IMR-90 (cell line): Measurements from ENCODE around the gene CTCF. TPM values are rescaled to one million over a fixed set of nuclear protein-coding genes. Genes with fewer than 3 reads are reported as not detected.

ENCODE experiments used
- ATAC-seq: fragments of 200-7000 bp; cut with Tn5 transposase; 2 replicates; pipeline ENCODE4 v1.9.1; 2020; ENCODE audit warnings: low read depth, mild to moderate bottlenecking, moderate library complexity
- BruUV-seq: library from RNA; stranded (reverse); fragments of 400-500 nt; replicated peaks from 2 replicates; lab custom pipeline; 2021; lab: Mats Ljungman, UMichigan
- CTCF ChIA-PET: fragments of 300-600 bp; formaldehyde crosslinking; extraction: SDS; loops from one replicate; lab custom pipeline; 2021; ENCODE audit warnings: antibody characterized with exemption; lab: Yijun Ruan, JAX
- POLR2A ChIA-PET: fragments of 300-600 bp; sonication (Branson Sonifier 250); formaldehyde crosslinking; loops from one replicate; lab custom pipeline; 2022; ENCODE audit warnings: antibody characterized with exemption; ENCODE audit not compliant: unreplicated experiment; lab: Charles Lee
- DNase-seq: peaks from one replicate; pipeline ENCODE4 v3.0.0; 2013
- H2AFZ ChIP-seq: replicated peaks from 2 replicates; pipeline ENCODE3; 2013; ENCODE audit warnings: low read length, mild to moderate bottlenecking; ENCODE audit not compliant: poor library complexity
- H2AK5ac ChIP-seq: 2 replicates; pipeline ENCODE4 v1.6.1; 2013; ENCODE audit warnings: low read depth, low read length, inconsistent platforms
- H2AK9ac ChIP-seq: replicated peaks from 2 replicates; pipeline ENCODE3; 2013; ENCODE audit warnings: mild to moderate bottlenecking, low read depth, low read length, moderate library complexity; ENCODE audit not compliant: poor library complexity
- H2BK120ac ChIP-seq: 2 replicates; pipeline ENCODE4 v1.6.1; 2013; ENCODE audit warnings: low read depth, low read length, inconsistent platforms
- H2BK15ac ChIP-seq: 3 replicates; pipeline ENCODE4 v1.6.1; 2013; ENCODE audit warnings: low read depth, low read length, inconsistent platforms
- H2BK20ac ChIP-seq: 2 replicates; pipeline ENCODE4 v1.6.1; 2013; ENCODE audit warnings: low read depth, mild to moderate bottlenecking, inconsistent platforms, low read length, moderate library complexity
- H2BK5ac ChIP-seq: 2 replicates; pipeline ENCODE4 v1.6.1; 2013; ENCODE audit warnings: mild to moderate bottlenecking, low read depth, low read length, inconsistent platforms; ENCODE audit not compliant: poor library complexity, severe bottlenecking
- H3K14ac ChIP-seq: replicated peaks from 2 replicates; pipeline ENCODE4 v1.6.1; 2013; ENCODE audit warnings: low read depth, low read length, inconsistent platforms
- H3K18ac ChIP-seq: 2 replicates; pipeline ENCODE4 v1.6.1; 2013; ENCODE audit warnings: low read depth, low read length, control low read depth
- H3K23ac ChIP-seq: 2 replicates; pipeline ENCODE4 v1.6.1; 2013; ENCODE audit warnings: low read depth, low read length, inconsistent platforms
- H3K27ac ChIP-seq: 2 replicates; pipeline ENCODE4 v1.5.1; 2013; ENCODE audit warnings: mild to moderate bottlenecking, control low read depth, low read length; ENCODE audit not compliant: insufficient read depth
- H3K27me3 ChIP-seq: 2 replicates; pipeline ENCODE4 v1.6.1; 2013; ENCODE audit warnings: low read length; ENCODE audit not compliant: control insufficient read depth, insufficient read depth
- H3K36me3 ChIP-seq: 2 replicates; pipeline ENCODE4 v1.6.1; 2013; ENCODE audit warnings: low read length, mixed read lengths; ENCODE audit not compliant: control insufficient read depth, insufficient read depth
- H3K4ac ChIP-seq: 2 replicates; pipeline ENCODE4 v1.6.1; 2013; ENCODE audit warnings: low read depth, low read length, inconsistent platforms
- H3K4me1 ChIP-seq: 2 replicates; pipeline ENCODE4 v1.6.1; 2013; ENCODE audit warnings: low read length, mixed read lengths; ENCODE audit not compliant: control insufficient read depth, insufficient read depth
- H3K4me2 ChIP-seq: 2 replicates; pipeline ENCODE4 v1.6.1; 2013; ENCODE audit warnings: low read depth, mild to moderate bottlenecking, control low read depth, low read length, moderate library complexity
- H3K4me3 ChIP-seq: 2 replicates; pipeline ENCODE4 v1.5.1; 2013; ENCODE audit warnings: low read depth, mild to moderate bottlenecking, control low read depth, low read length, moderate library complexity; ENCODE audit not compliant: insufficient read depth
- H3K56ac ChIP-seq: 2 replicates; pipeline ENCODE4 v1.6.1; 2013; ENCODE audit warnings: low read length, inconsistent platforms; ENCODE audit not compliant: insufficient read depth; ENCODE audit errors: extremely low read depth
- H3K79me1 ChIP-seq, 2 experiments: 2 replicates each; pipeline ENCODE4 v1.6.1; 2013; ENCODE audit warnings: low read length in 2 of 2, inconsistent platforms in 1 of 2, low read depth in 1 of 2
- H3K9ac ChIP-seq: 2 replicates; pipeline ENCODE4 v1.6.1; 2013; ENCODE audit warnings: low read depth, low read length, control low read depth
- H3K9me1 ChIP-seq: 2 replicates; pipeline ENCODE4 v1.6.1; 2013; ENCODE audit warnings: low read length, inconsistent platforms; ENCODE audit not compliant: insufficient read depth
- H3K9me3 ChIP-seq: 2 replicates; pipeline ENCODE4 v1.6.1; 2013; ENCODE audit warnings: low read length; ENCODE audit not compliant: control insufficient read depth, insufficient read depth
- H4K20me1 ChIP-seq: 2 replicates; pipeline ENCODE4 v1.6.1; 2013; ENCODE audit warnings: low read length, inconsistent platforms; ENCODE audit not compliant: insufficient read depth
- H4K5ac ChIP-seq: 2 replicates; pipeline ENCODE4 v1.6.1; 2013; ENCODE audit warnings: mild to moderate bottlenecking, low read depth, low read length, control low read depth
- H4K8ac ChIP-seq, 2 experiments: 2 replicates each; pipeline ENCODE4 v1.6.1; 2013; ENCODE audit warnings: low read depth in 2 of 2, low read length in 2 of 2, control low read depth in 1 of 2, inconsistent platforms in 1 of 2
- H4K91ac ChIP-seq: 2 replicates; pipeline ENCODE4 v1.6.1; 2013; ENCODE audit warnings: low read depth, low read length, inconsistent platforms; ENCODE audit not compliant: insufficient read depth
- FOS ChIP-seq: fragments of 150-350 bp; IDR thresholded peaks from 2 replicates; pipeline ENCODE4 v1.6.1; 2016; ENCODE audit warnings: low read depth, low read length
- RFX5 ChIP-seq: IDR thresholded peaks from 2 replicates; pipeline ENCODE4 v1.8.0; 2012; ENCODE audit warnings: low read depth, mild to moderate bottlenecking, low read length, moderate library complexity
- WGBS, 2 experiments: methylation state at CpG; one replicate each; pipeline versions ENCODE4 v1.1.5 to v1.1.7; 2013; ENCODE audit warnings: missing lambda C conversion rate in 2 of 2; ENCODE audit not compliant: insufficient read length in 1 of 2; ENCODE audit errors: extremely low coverage in 2 of 2; 5-methylcytosine and 5-hydroxymethylcytosine counted together
- dilution Hi-C: fragments of 300-500 bp; cut with HindIII; formaldehyde crosslinking; loops from one replicate; pipeline ENCODE4 v1.14.3; 2018; ENCODE audit warnings: low sequenced_read_pairs; ENCODE audit not compliant: unreplicated experiment
- in situ Hi-C: fragments of 300-500 bp; cut with MboI; formaldehyde crosslinking; loops from 3 replicates; pipeline ENCODE4 v1.14.3; 2019; ENCODE audit warnings: low sequenced_read_pairs, inconsistent platforms, mixed read lengths
- intact Hi-C: fragments of 100-400 bp; cut with micrococcal nuclease; formaldehyde crosslinking; loops from 2 replicates; pipeline ENCODE4 v1.10.0; 2022
- polyA plus RNA-seq, 3 experiments: library from polyadenylated mRNA; depleted of rRNA; stranded (reverse); fragments of >200 nt; gene quantifications; 2 replicates each; pipeline ENCODE4 v1.2.3, GENCODE V29; 2012; ENCODE audit warnings: low replicate concordance in 1 of 3
- total RNA-seq: library from RNA; depleted of rRNA; stranded (reverse); fragments of >200 nt; gene quantifications from 2 replicates; pipeline ENCODE4 v1.2.3, GENCODE V29; 2012

The CTCF gene
- total and polyA plus RNA-seq, 2 of the 4 experiments (the other 2 are of a cell fraction): 16.1 to 22.8 TPM

- peaks cover 1% of the 10 kb centered on the region for H3K9me1 ChIP-seq
- H3K4me1 ChIP-seq: peaks cover 6% of the 10 kb centered on the region
- no peak overlapping the region for H2BK15ac ChIP-seq
- peaks cover 16 to 25% of the 10 kb centered on the region in 2 experiments for H3K79me1 ChIP-seq
- H2BK5ac ChIP-seq: peak overlapping the region; percentile 70
- no peak overlapping the region for H3K56ac ChIP-seq
- no peak overlapping the region for H2BK20ac ChIP-seq
- peak; percentile 72 for DNase-seq
- no peaks in the 10 kb centered on the region for H3K36me3 ChIP-seq
- H4K20me1 ChIP-seq: peaks cover 3% of the 10 kb centered on the region; the same call in 1 of the 2 replicates
- H2AK9ac ChIP-seq: no peak overlapping the region
- no peak overlapping the region for H3K9ac ChIP-seq
- H4K8ac ChIP-seq: 0 out of 4 replicates have a peak overlapping the region, but pooled peaks of 1 of the 2 experiments have one; percentile 25
- dilution Hi-C loops: no loop called here
- H3K23ac ChIP-seq: no peak overlapping the region; the same call in 1 of the 2 replicates
- no peak overlapping the region for H4K5ac ChIP-seq
- WGBS, 2 experiments: 0% methylated on average over 1 of the region's 3 CpGs; no CpG with 5 or more reads in 1 of the 2 experiments
- H3K4ac ChIP-seq: no peak overlapping the region; the same call in 1 of the 2 replicates
- H2AFZ ChIP-seq: no peak overlapping the region
- ATAC-seq: peak; percentile 81
- H3K9me3 ChIP-seq: no peaks in the 10 kb centered on the region
- no peak overlapping the region for H3K4me3 ChIP-seq
- no TSS peak for BruUV-seq
- H3K4me2 ChIP-seq: peak overlapping the region; percentile 74; the same call in 1 of the 2 replicates
- in situ Hi-C loops: no loop called here
- H2BK120ac ChIP-seq: no peak overlapping the region
- H3K14ac ChIP-seq: no peak overlapping the region
- ChIA-PET CTCF (interaction anchor here (0.5 to 2.1 kb wide), 4 partner anchors 9 to 112 kb away, joined by 3 to 8 read pairs (median 3); no protein-coding TSS in a partner anchor), POLR2A (no interaction called here)
- H3K27me3 ChIP-seq: no peaks in the 10 kb centered on the region
- H4K91ac ChIP-seq: no peak overlapping the region
- no peak for TF ChIP-seq RFX5
- no peak for TF ChIP-seq FOS
- intact Hi-C loops: no loop called here
- peak overlapping the region; percentile 5; the same call in 1 of the 2 replicates for H3K18ac ChIP-seq
- H2AK5ac ChIP-seq: 0 out of 2 replicates have a peak overlapping the region, but pooled peaks have one; percentile 7
- H3K27ac ChIP-seq: no peak overlapping the region; the same call in 1 of the 2 replicates
Observed at GRCh38 chr16:67555795-67556212, 6.5 kb upstream of the CTCF start.
